NCI-H2029 (cell line): ENCODE results near the gene DNASE1L2.
A peak's percentile ranks its signal among the peaks of the same experiment; 100 is the strongest.

ENCODE experiments used
- DNase-seq: peaks from one replicate; lab custom pipeline; 2025; lab: John Stamatoyannopoulos, UW

The DNASE1L2 gene

DNA sequence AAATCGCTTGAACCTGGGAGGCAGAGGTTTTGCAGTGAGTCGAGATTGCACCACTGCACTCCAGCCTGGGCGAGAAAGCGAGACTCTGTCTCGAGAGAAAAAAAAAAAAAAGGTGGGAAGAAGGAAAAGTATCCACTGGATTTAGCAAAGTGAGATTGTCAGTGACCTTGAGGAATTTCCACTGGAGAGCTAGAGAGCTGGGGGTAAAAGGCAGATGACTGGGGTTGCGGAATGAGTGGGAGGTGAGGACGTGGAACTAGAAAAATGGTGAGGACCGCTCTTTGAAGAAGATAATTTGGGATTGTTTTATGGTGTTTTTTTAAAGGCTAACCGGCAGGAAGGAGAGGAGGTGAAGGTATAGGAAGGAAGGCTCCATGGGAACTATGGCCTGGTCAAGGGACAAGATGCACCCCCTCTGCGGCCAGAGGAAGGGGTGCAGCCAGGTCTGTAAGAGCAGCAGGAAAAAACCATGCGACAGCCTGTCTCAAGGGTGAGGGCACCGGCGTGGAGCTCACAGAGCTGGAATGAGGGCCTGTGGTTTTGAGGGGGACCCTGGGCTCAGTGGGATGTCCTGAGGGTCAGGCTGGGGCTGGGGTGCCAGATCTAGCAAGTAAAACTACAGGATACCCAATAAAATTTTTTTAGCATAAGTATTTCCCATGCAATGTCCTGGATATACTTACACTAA is 31.7 kb upstream of the DNASE1L2 start:
- DNase-seq, result no peak

DNA sequence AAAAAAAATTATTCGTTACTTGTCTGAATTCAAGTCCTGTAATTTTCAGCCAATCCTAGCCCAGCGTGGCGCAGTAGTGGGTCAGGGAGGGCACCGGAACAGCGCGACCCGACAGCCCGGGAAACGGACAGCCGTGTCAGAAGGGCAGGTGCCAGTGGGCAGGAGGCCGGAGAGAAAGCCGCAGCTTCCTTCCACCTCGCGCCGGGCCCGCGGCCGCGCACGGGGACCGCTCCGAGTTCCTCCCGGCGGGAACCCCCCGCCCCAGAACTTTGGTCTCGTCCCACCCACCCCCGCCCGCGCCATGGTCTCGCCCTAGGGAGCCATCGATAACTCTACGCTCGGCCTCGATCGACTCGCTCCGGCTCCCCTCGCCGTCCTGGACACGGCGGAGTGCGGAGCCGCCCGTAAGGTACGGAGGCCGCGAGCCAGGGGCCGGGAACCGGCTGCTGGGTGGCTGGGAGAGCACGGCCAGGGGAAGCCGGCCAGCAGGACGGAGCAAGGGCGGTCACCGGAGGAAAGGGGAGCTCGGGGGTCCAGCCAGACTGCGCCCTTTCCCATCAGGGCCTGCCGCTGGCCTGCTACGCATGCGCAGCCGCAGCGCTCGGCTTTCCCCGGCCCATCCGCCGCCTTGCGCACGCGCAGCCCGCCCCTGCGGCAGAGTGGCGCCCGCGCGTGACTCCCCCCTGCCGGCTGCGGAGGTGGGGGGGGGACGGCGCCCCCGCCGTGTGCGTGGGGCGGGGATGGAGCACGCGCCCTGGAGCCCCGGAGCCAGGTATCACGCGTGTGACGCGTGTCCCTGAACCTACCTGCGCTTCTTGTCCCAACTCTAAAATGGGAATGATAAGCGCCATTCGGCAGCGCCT is 30.9 kb upstream of the DNASE1L2 start, which contains the start of gene MLST8:
TSS of gene MLST8 (plus strand) at position 351 of the 863 bp plus-strand sequence. CDS start 632 bp downstream, outside the sequence.
- peak; percentile 66 for DNase-seq

GRCh38 chr16:2205967-2206313 is 30.3 kb upstream of the DNASE1L2 start:
- no peak for DNase-seq

DNA sequence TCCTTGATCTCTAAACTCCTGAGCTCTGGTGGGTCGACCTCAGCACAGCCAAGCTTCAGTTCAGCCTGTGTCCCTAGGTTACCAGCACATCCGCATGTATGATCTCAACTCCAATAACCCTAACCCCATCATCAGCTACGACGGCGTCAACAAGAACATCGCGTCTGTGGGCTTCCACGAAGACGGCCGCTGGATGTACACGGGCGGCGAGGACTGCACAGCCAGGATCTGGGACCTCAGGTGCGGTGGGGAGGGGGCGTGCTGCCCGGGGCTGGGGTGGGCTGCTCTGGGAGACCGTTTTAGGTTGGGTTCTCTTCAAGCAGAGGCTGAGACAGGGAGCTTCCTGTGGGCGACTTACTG is 29.8 kb upstream of the DNASE1L2 start:
- no peak for DNase-seq

GRCh38 chr16:2206780-2207433 is 29.3 kb upstream of the DNASE1L2 start:
- no peak for DNase-seq

DNA sequence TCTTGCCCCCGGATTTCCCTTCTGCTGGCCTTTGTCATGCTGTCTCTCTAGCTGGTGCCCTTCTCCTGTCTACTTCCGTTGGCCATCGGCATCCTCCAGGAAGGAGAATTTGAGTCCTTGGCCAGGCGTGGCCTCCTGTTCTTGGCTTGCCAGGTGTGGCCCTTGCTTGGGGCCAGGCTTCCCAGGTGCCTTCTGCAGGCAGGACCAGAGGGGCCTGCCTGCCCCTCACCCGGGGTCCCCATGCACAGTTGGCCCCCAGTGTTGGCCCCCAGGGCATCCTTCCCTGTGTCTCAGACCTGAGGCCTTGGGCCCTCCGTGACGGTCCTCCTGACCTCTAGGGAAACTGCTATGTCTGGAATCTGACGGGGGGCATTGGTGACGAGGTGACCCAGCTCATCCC is 28.4 kb upstream of the DNASE1L2 start:
- DNase-seq, result no peak

DNA sequence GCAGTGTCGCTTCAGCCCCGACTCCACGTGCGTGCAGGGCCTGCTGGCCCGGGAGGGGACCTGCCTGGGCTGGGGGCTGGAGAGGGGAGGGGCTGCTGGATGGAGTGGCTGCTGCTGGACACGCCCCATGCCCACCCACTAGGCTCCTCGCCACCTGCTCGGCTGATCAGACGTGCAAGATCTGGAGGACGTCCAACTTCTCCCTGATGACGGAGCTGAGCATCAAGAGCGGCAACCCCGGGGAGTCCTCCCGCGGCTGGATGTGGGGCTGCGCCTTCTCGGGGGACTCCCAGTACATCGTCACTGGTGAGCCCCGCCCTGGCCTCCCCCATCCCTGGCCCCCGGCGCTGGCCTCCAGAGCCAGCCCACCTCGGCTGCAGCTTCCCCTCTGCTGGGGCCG is 27.9 kb upstream of the DNASE1L2 start:
- no peak for DNase-seq

- no peak for DNase-seq
Observed at GRCh38 chr16:2208772-2209171, 27.5 kb upstream of the DNASE1L2 start.

DNA sequence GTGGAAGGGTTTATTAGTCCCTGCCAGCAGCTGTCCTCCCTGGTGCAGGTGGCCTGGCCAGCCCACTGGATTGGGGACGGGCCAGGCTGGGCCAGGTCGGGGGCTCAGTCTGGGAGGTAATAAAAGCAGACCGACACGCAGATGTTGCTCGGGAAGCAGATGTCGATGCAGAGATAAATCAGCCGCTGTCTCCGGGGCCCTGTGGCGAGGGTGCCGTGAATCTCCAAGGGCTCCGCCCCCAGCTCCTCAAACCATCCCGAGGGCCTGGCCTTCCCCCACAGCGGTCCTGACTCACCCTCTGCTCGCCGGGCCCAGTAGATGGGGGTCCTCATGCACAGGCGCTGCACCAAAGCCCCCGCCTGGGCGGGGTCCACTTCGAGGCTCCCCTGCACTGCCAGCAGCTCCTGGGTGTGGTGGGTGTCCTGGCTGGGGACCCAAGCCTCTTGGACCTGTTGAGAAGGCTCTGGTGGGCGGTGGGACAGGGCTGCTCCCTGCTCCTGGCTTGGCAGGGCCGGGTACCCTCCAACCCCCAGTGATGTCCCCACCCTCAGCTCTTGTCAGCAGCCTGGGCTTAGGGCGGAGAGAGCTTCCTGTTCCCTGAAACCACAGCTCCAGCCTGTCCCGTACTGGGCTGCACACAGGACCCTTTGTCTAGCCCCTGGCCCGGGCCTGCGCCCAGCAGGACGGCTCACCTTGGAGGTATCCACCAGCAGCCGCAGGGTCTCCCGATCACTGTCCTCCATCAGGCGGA is 26.8 kb upstream of the DNASE1L2 start:
- DNase-seq, result no peak

- DNase-seq, result no peak
Observed at GRCh38 chr16:2210009-2210332, 26.3 kb upstream of the DNASE1L2 start.

- no peak for DNase-seq
Observed at GRCh38 chr16:2210386-2211365, 25.6 kb upstream of the DNASE1L2 start, which contains the start of gene BRICD5. TSS of gene BRICD5 (minus strand) at chr16:2210863. CDS start at chr16:2210833, 30 bp downstream.

DNA sequence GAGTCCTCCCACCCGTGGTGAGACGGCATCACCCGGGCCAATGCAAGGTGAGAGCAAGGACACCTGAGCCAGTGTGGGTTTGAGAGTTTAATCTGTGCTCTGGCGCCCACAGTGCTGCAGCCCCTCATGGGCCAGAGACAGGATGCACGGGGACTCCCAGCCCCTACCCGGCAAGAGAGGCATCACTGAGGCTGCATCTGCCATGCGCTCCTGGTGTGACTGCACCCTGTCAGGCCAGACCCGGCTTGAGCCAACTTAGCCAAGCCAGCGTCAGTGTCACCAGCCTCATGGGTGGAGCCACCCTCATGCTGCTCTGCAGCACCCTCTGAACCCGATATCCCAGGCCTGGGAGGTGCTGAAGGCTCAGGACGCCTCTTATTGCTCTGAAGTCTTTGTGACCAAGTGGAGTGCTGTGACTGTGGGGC is 24.3 kb upstream of the DNASE1L2 start:
- DNase-seq, result no peak

- no peak for DNase-seq
Observed at GRCh38 chr16:2212362-2213324, 23.6 kb upstream of the DNASE1L2 start.

- no peak for DNase-seq
Observed at GRCh38 chr16:2213817-2214718, 22.2 kb upstream of the DNASE1L2 start.

GRCh38 chr16:2214719-2214968 is 21.6 kb upstream of the DNASE1L2 start, which contains the start of gene PGP:
TSS of gene PGP (minus strand) at chr16:2214840. CDS start at chr16:2214777, 63 bp downstream.
- DNase-seq, result no peak

DNA sequence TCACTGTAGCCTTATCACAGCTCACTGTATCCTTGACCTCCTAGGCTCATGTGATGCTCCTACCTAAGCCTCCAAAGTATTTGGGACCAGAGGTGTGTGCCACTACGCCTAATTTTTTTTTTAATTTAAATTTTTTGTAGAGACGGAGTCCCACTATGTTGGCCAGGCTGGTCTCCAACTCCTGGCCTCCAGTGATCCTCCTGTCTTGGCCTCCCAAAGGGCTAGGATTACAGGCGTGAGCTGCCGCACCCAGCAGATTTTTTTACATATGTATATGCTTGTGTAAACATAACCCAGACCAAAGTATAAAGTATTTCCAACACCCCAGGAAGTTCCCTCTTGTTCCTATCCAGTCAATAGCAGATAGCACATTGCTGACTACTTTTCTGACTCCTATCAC is 19.9 kb upstream of the DNASE1L2 start:
- DNase-seq, result no peak

- DNase-seq, result peak; percentile 97
Observed at GRCh38 chr16:2223221-2223941, 12.9 kb upstream of the DNASE1L2 start, which contains the start of gene E4F1. TSS of gene E4F1 (plus strand) at chr16:2223591. CDS start at chr16:2223614, 23 bp downstream.

- peak; percentile 34 for DNase-seq
Observed at GRCh38 chr16:2223942-2224486, 12.2 kb upstream of the DNASE1L2 start.
